DND-41 (cell line): ENCODE measurements around the gene MMRN2.

ENCODE experiments used
- ATAC-seq: fragments of 200-7000 bp; cut with Tn5 transposase; 3 replicates; pipeline ENCODE4 v1.9.1; 2021; ENCODE audit warnings: low read depth; ENCODE audit not compliant: insufficient read depth
- DNase-seq: peaks from one replicate; pipeline ENCODE4 v3.0.0-alpha.2; 2020
- H2AFZ ChIP-seq: 2 replicates; pipeline ENCODE4 v1.6.0; 2012; ENCODE audit warnings: low read depth, low read length
- H3K27ac ChIP-seq: 2 replicates; pipeline ENCODE4 v1.5.1; 2012; ENCODE audit warnings: low read length, inconsistent platforms
- H3K27me3 ChIP-seq: fragments of 200-600 bp; sonication (generic); 2 replicates; pipeline ENCODE4 v1.6.0; 2012; ENCODE audit warnings: low read length, mild to moderate bottlenecking, inconsistent platforms; ENCODE audit not compliant: insufficient read depth, poor library complexity
- H3K36me3 ChIP-seq: 2 replicates; pipeline ENCODE4 v1.5.1; 2012; ENCODE audit warnings: low read length, inconsistent platforms; ENCODE audit not compliant: insufficient read depth
- H3K4me1 ChIP-seq: 2 replicates; pipeline ENCODE4 v1.5.1; 2012; ENCODE audit warnings: mild to moderate bottlenecking, low read length; ENCODE audit not compliant: insufficient read depth
- H3K4me2 ChIP-seq: 2 replicates; pipeline ENCODE4 v1.6.0; 2012; ENCODE audit warnings: mild to moderate bottlenecking, moderate library complexity, low read length, inconsistent platforms; ENCODE audit not compliant: insufficient read depth
- H3K4me3 ChIP-seq, 2 experiments: fragments of 200-600 bp in 1 of 2; shearing (Covaris generic) in 1 of 2; 2 replicates each; pipeline ENCODE4 v1.5.1; 2012 to 2016; ENCODE audit warnings: inconsistent platforms in 2 of 2, low read length in 2 of 2, mild to moderate bottlenecking in 2 of 2, low read depth in 1 of 2, moderate library complexity in 1 of 2
- H3K79me2 ChIP-seq: 2 replicates; pipeline ENCODE4 v1.6.0; 2012; ENCODE audit warnings: low read length, inconsistent platforms; ENCODE audit not compliant: insufficient read depth
- H3K9ac ChIP-seq: 2 replicates; pipeline ENCODE4 v1.6.0; 2012; ENCODE audit warnings: low read depth, mild to moderate bottlenecking, inconsistent platforms, low read length, moderate library complexity
- H3K9me3 ChIP-seq: 2 replicates; pipeline ENCODE4 v1.5.1; 2012; ENCODE audit warnings: low read length, moderate library complexity, mild to moderate bottlenecking, inconsistent platforms; ENCODE audit not compliant: insufficient read depth, severe bottlenecking
- H4K20me1 ChIP-seq: 2 replicates; pipeline ENCODE4 v1.6.0; 2012; ENCODE audit warnings: low read length; ENCODE audit not compliant: insufficient read depth
- EZH2 ChIP-seq: IDR thresholded peaks from 3 replicates; pipeline ENCODE4 v1.6.1; 2012; ENCODE audit warnings: borderline replicate concordance, low read depth, mild to moderate bottlenecking, moderate library complexity, low read length, inconsistent platforms; ENCODE audit not compliant: severe bottlenecking
- TF ChIP-seq, protein P1 (sequence below): IDR thresholded peaks from 2 replicates; pipeline ENCODE4 v1.5.1; 2012; ENCODE audit warnings: borderline replicate concordance, low read length, moderate library complexity, mild to moderate bottlenecking; ENCODE audit not compliant: poor library complexity, severe bottlenecking; ENCODE audit errors: extremely low read depth

MMRN2 gene

DNA sequence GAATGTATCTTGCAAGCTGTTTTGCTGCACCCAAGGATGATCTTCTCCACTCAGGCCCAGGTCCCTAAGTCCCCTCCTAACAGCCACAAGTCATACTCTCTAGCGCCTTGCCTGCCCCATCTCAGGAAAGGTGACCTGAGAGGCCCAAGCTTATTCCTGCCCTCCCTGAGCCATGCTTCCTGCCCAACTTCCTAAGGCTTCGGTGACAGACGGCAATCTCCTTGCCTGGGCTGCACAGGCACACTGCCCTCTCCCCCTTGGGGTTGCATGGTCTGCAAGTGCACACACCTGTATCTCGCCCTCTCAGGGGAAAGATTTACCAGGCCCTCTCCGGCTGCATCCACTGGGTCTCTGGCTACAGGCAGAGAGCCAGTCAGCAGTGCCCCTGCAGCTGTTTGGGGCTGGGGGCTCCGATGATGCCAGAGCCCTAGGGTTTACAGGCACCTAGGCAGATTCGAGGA is 10.1 kb upstream of the MMRN2 start:
- no peak for DNase-seq
- Histone ChIP-seq H3K9me3 (no peaks in the 10 kb centered on the region), H2AFZ (no peak overlapping the region), H3K9ac (no peak overlapping the region), H3K79me2 (no peaks in the 10 kb centered on the region), H3K27me3 (no peaks in the 10 kb centered on the region), H3K36me3 (no peaks in the 10 kb centered on the region), H4K20me1 (no peaks in the 10 kb centered on the region; the same call in 1 of the 2 replicates), H3K4me1 (no peaks in the 10 kb centered on the region), H3K4me3 (no peak overlapping the region), H3K4me2 (no peak overlapping the region), H3K27ac (no peak overlapping the region)
- no peak for ATAC-seq
- TF ChIP-seq, protein P1, sequence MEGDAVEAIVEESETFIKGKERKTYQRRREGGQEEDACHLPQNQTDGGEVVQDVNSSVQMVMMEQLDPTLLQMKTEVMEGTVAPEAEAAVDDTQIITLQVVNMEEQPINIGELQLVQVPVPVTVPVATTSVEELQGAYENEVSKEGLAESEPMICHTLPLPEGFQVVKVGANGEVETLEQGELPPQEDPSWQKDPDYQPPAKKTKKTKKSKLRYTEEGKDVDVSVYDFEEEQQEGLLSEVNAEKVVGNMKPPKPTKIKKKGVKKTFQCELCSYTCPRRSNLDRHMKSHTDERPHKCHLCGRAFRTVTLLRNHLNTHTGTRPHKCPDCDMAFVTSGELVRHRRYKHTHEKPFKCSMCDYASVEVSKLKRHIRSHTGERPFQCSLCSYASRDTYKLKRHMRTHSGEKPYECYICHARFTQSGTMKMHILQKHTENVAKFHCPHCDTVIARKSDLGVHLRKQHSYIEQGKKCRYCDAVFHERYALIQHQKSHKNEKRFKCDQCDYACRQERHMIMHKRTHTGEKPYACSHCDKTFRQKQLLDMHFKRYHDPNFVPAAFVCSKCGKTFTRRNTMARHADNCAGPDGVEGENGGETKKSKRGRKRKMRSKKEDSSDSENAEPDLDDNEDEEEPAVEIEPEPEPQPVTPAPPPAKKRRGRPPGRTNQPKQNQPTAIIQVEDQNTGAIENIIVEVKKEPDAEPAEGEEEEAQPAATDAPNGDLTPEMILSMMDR = no peak
- TF ChIP-seq EZH2 = no peak

DNA sequence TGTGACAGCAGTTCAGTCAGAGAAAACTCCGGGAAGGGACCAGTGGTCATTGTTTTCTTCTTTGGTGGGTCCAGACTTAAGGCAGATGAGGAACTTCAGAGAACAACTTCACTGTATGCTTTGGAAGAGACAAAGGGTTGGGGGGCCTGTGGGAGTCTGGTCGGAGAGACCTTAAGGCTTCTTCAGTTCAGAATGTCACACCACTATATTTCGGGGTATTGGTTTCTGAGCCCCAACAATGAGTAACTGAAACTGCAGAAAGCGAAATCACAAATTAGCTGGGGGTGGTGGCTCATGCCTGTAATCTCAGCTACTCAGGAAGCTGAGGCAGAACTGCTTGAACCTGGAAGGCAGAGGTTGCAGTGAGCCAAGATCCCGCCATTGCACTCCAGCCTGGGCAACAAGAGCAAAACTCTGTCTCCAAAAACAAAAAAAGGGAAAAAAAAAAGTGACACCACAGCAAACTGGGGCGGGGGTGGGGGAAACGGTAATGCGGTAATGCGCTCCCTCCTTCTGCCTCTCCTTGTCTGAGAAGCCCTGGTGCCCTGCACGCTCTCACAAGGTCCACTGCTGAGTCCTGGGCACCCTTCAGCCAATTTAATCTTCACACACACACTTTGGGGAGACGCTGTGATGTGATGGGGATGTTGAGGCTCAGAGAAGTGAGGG is 8.7 kb upstream of the MMRN2 start:
- H2AFZ ChIP-seq = no peak overlapping the region
- no peak overlapping the region for H3K4me2 ChIP-seq
- H3K27ac ChIP-seq = no peak overlapping the region

DNA sequence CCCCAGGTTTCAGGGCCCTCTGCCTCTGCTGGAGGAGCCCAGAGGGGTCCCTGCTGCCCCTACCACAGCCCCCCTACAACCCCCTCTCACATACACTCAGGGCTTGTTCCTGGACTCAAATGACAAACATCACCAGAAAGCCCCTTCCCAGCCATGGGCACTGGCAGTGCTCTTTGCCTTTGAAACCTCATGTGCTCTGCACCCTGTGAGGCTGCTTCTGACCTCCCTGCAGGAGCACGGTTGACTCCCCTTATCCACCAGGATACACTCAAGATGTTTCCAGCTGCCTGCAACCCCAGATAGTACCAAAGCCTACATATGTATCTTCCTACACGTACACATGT is 7.4 kb upstream of the MMRN2 start:
- no peak overlapping the region for H3K4me2 ChIP-seq

More for the DNA sequence above, 8.7 kb upstream of the MMRN2 start:
- Histone ChIP-seq H3K36me3 (no peaks in the 10 kb centered on the region), H3K9ac (no peak overlapping the region), H3K27me3 (no peaks in the 10 kb centered on the region), H4K20me1 (no peaks in the 10 kb centered on the region; the same call in 1 of the 2 replicates), H3K79me2 (no peaks in the 10 kb centered on the region), H3K4me3 (no peak overlapping the region), H3K9me3 (no peaks in the 10 kb centered on the region), H3K4me1 (no peaks in the 10 kb centered on the region)
- TF ChIP-seq, protein P1 = no peak
- no peak for TF ChIP-seq EZH2
- DNase-seq = no peak
- no peak for ATAC-seq

More for the DNA sequence above, 7.4 kb upstream of the MMRN2 start:
- Histone ChIP-seq H3K36me3 (no peaks in the 10 kb centered on the region), H3K9ac (no peak overlapping the region), H3K27me3 (no peaks in the 10 kb centered on the region), H2AFZ (no peak overlapping the region), H3K79me2 (no peaks in the 10 kb centered on the region), H3K4me3 (no peak overlapping the region), H3K27ac (no peak overlapping the region), H3K9me3 (no peaks in the 10 kb centered on the region), H4K20me1 (no peaks in the 10 kb centered on the region; the same call in 1 of the 2 replicates), H3K4me1 (no peaks in the 10 kb centered on the region)
- TF ChIP-seq EZH2 = no peak
- TF ChIP-seq, protein P1 = no peak
- DNase-seq (no peak), ATAC-seq (no peak)
